Trophoblast cell (in vitro differentiated cells and primary cell): ENCODE measurements around the gene DDRGK1.
"Not testable (repeated sequence)": the region's sequence is repeated elsewhere in the genome, so short reads cannot be mapped to it uniquely, and the experiment has no call there.

Experiments
- DNase-seq, 2 donors: peaks; one replicate each; pipeline ENCODE4 v3.0.0-alpha.2; 2016
- H2AFZ ChIP-seq: 2 replicates; pipeline ENCODE4 v1.6.1; 2013; ENCODE audit warnings: low read length, moderate library complexity, mild to moderate bottlenecking; ENCODE audit not compliant: insufficient read depth, poor library complexity
- H2AK5ac ChIP-seq: 2 replicates; pipeline ENCODE4 v1.6.1; 2013; ENCODE audit warnings: mild to moderate bottlenecking, low read length
- H2BK120ac ChIP-seq: 2 replicates; pipeline ENCODE4 v1.6.1; 2013; ENCODE audit warnings: low read length, mild to moderate bottlenecking, moderate library complexity; ENCODE audit not compliant: insufficient read depth, poor library complexity
- H2BK12ac ChIP-seq: 2 replicates; pipeline ENCODE4 v1.6.1; 2013; ENCODE audit warnings: mild to moderate bottlenecking, low read length, moderate library complexity
- H2BK5ac ChIP-seq: 2 replicates; pipeline ENCODE4 v1.6.1; 2013; ENCODE audit warnings: low read length, low read depth, moderate library complexity, mild to moderate bottlenecking; ENCODE audit not compliant: poor library complexity
- H3K14ac ChIP-seq: 2 replicates; pipeline ENCODE4 v1.6.1; 2013; ENCODE audit warnings: mild to moderate bottlenecking, low read length
- H3K18ac ChIP-seq: 2 replicates; pipeline ENCODE4 v1.6.1; 2013; ENCODE audit warnings: mild to moderate bottlenecking, low read length
- H3K23ac ChIP-seq: 2 replicates; pipeline ENCODE4 v1.6.1; 2013; ENCODE audit warnings: low read length
- H3K27ac ChIP-seq: 2 replicates; pipeline ENCODE4 v1.5.1; 2013; ENCODE audit warnings: low read depth, mild to moderate bottlenecking, inconsistent platforms, low read length, moderate library complexity
- H3K27me3 ChIP-seq: 2 replicates; pipeline ENCODE4 v1.6.1; 2013; ENCODE audit warnings: inconsistent platforms, mild to moderate bottlenecking, low read length, moderate library complexity; ENCODE audit not compliant: insufficient read depth
- H3K36me3 ChIP-seq, 2 experiments: 1 replicate in 1 of 2; 2 replicates in 1 of 2; pipeline ENCODE4 v1.6.1; 2013; ENCODE audit warnings: low read length in 2 of 2, mild to moderate bottlenecking in 2 of 2, moderate library complexity in 1 of 2; ENCODE audit not compliant: insufficient read depth in 2 of 2, control insufficient read depth in 1 of 2
- H3K4ac ChIP-seq: 2 replicates; pipeline ENCODE4 v1.6.1; 2013; ENCODE audit warnings: low read depth, mild to moderate bottlenecking, low read length, moderate library complexity
- H3K4me1 ChIP-seq, 2 experiments: 1 replicate in 1 of 2; 2 replicates in 1 of 2; pipeline ENCODE4 v1.6.1; 2013; ENCODE audit warnings: low read length in 2 of 2, mild to moderate bottlenecking in 2 of 2, moderate library complexity in 1 of 2; ENCODE audit not compliant: insufficient read depth in 2 of 2, control insufficient read depth in 1 of 2
- H3K4me2 ChIP-seq: 2 replicates; pipeline ENCODE4 v1.6.1; 2013; ENCODE audit warnings: inconsistent platforms, mild to moderate bottlenecking, low read length, moderate library complexity
- H3K4me3 ChIP-seq: 2 replicates; pipeline ENCODE4 v1.5.1; 2013; ENCODE audit warnings: mild to moderate bottlenecking, low read depth, low read length, inconsistent platforms
- H3K79me1 ChIP-seq: one replicate; pipeline ENCODE4 v1.6.1; 2013; ENCODE audit warnings: low read length
- H3K79me2 ChIP-seq: 2 replicates; pipeline ENCODE4 v1.6.1; 2013; ENCODE audit warnings: low read length, mild to moderate bottlenecking; ENCODE audit not compliant: control insufficient read depth, insufficient read depth, poor library complexity
- H3K9ac ChIP-seq: 2 replicates; pipeline ENCODE4 v1.6.1; 2013; ENCODE audit warnings: mild to moderate bottlenecking, low read length
- H3K9me3 ChIP-seq: 2 replicates; pipeline ENCODE4 v1.6.1; 2013; ENCODE audit warnings: low read depth, mild to moderate bottlenecking, control low read depth, inconsistent platforms, low read length; ENCODE audit not compliant: insufficient read depth
- H4K12ac ChIP-seq: 2 replicates; pipeline ENCODE4 v1.6.1; 2013; ENCODE audit warnings: low read depth, mild to moderate bottlenecking, low read length, moderate library complexity
- H4K8ac ChIP-seq: 2 replicates; pipeline ENCODE4 v1.6.1; 2013; ENCODE audit warnings: low read depth, mild to moderate bottlenecking, low read length, moderate library complexity
- H4K91ac ChIP-seq: one replicate; pipeline ENCODE4 v1.6.1; 2013; ENCODE audit warnings: low read depth, mild to moderate bottlenecking, low read length, moderate library complexity
- WGBS: extraction: QIAGEN DNeasy Blood & Tissue Kit; methylation state at CpG from one replicate; pipeline ENCODE4 v1.1.7; 2013; ENCODE audit warnings: missing lambda C conversion rate; ENCODE audit not compliant: insufficient read length, insufficient coverage; ENCODE audit errors: extremely low coverage; 5-methylcytosine and 5-hydroxymethylcytosine counted together

Gene DDRGK1

DNA sequence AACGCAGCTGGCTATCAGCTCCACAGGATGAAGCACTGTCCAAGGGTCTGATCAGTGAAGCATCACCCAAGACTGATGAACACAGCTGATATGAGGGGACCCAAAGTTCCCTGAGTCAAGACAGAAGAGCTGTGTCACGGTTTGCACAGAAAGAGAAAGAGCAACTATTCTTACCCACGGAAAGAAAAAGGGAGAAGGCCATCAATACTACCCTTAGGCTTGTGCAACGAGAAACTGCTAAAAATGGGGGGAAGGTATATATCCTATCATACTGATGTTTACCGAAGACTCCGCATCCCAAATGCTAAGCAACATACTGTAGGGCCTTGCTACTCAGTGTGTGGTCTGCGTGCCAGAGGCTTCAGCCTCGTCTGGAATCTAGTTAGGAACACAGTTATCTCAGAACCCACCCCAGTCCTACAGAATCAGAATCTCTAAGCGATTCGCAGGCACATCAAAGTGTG lies 45.5 kb downstream of the DDRGK1 start:
- peak in 1 of 2 donors; percentile 33 for DNase-seq
- H3K23ac ChIP-seq: no peak overlapping the region
- H3K4me2 ChIP-seq: peak overlapping the region; percentile 88
- H2BK120ac ChIP-seq: no peak overlapping the region
- H4K8ac ChIP-seq: peak overlapping the region; percentile 77
- peaks cover 14% of the 10 kb centered on the region for H3K79me2 ChIP-seq
- H3K4ac ChIP-seq: peak overlapping the region; percentile 100
- H3K27ac ChIP-seq: no peak overlapping the region
- H2BK5ac ChIP-seq: peak overlapping the region; percentile 2
- H2BK12ac ChIP-seq: no peak overlapping the region
- H3K9me3 ChIP-seq: no peaks in the 10 kb centered on the region
- H3K9ac ChIP-seq: peak overlapping the region; percentile 92
- no CpG with 5 or more reads among the region's 10 CpGs for WGBS
- H2AFZ ChIP-seq: no peak overlapping the region
- H3K36me3 ChIP-seq: peaks cover 3 to 6% of the 10 kb centered on the region in 2 experiments
- H4K91ac ChIP-seq: peak overlapping the region; percentile 42
- H3K4me3 ChIP-seq: peak overlapping the region; percentile 98
- peak overlapping the region; percentile 41 for H2AK5ac ChIP-seq
- peaks cover 5 to 6% of the 10 kb centered on the region in 2 experiments for H3K4me1 ChIP-seq
- H4K12ac ChIP-seq: peak overlapping the region; percentile 22
- no peak overlapping the region for H3K18ac ChIP-seq
- H3K79me1 ChIP-seq: peaks cover 4% of the 10 kb centered on the region
- H3K27me3 ChIP-seq: no peaks in the 10 kb centered on the region
- H3K14ac ChIP-seq: peak overlapping the region; percentile 68

DNA sequence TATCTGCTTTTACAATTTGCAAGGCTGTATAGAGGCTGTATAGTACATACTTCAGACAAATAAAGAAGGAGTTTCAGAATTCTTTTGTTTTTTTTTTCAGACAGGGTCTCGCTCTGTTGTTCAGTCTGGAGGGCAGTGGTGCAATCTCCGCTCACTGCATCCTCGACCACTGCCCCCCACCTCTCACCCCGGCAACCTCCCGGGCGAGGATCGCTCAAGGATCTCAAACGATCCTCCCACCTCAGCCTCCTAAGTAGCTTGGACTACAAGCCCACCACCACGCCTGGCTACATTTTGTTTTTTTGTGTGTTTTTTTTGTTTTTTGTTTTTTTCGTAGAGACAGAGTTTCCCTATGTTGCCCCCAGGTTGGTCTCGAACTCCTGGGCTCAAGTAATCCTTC lies 46.7 kb downstream of the DDRGK1 start:
- H4K8ac ChIP-seq: no peak overlapping the region
- no peak overlapping the region for H3K4me3 ChIP-seq
- H3K79me2 ChIP-seq: peaks cover 14% of the 10 kb centered on the region
- no peak overlapping the region for H4K12ac ChIP-seq
- H3K14ac ChIP-seq: no peak overlapping the region
- H3K36me3 ChIP-seq: peaks cover 3 to 6% of the 10 kb centered on the region in 2 experiments
- H4K91ac ChIP-seq: no peak overlapping the region
- H3K18ac ChIP-seq: no peak overlapping the region
- H3K4me2 ChIP-seq: no peak overlapping the region
- H2BK5ac ChIP-seq: no peak overlapping the region
- no peaks in the 10 kb centered on the region for H3K9me3 ChIP-seq
- no peak overlapping the region for H2AK5ac ChIP-seq
- H3K9ac ChIP-seq: no peak overlapping the region
- no CpG with 5 or more reads among the region's 11 CpGs for WGBS
- H3K27me3 ChIP-seq: no peaks in the 10 kb centered on the region
- peaks cover 5 to 6% of the 10 kb centered on the region in 2 experiments for H3K4me1 ChIP-seq
- no peak overlapping the region for H3K23ac ChIP-seq
- peak overlapping the region; percentile 76 for H3K4ac ChIP-seq
- peaks cover 4% of the 10 kb centered on the region for H3K79me1 ChIP-seq
- H2BK120ac ChIP-seq: no peak overlapping the region
- no peak for DNase-seq
- H2AFZ ChIP-seq: no peak overlapping the region
- no peak overlapping the region for H3K27ac ChIP-seq
- H2BK12ac ChIP-seq: no peak overlapping the region

DNA sequence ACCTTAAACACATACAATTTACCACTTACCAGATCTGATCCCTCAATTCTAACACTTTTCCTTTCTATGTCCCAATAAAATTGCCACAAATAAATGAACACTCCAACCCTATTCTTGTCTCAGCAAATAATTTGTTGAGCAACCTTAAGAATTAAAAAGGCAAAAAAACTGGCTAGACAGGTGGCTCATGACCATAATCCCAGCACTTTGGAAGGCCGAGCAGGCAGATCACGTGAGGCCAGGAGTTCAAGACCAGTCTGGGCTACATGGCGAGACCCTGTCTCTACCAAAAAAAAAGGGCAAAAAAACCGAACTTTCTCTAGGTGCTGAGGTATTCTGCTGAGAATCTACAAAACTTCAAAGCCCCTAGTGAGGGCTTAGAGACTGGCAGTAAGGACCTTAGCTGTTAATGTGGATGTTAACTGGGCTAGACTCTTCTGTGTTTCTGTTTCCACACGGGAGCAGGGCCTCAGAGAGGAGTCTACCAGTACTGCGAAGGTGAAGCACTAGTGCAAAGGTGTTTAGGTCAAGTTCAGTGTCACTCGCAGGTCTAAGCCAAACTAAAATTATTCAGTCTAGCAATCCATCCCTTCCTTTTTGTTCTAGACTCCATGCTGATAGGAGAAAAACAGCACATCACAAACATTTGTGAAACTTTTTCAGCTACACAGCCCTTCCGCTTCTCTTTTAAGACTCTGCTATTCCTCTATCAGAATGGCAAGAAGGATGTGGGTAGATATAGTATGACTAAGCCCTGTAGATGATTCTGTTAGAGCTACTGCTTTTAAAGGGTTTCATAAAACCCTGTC lies 47.5 kb downstream of the DDRGK1 start:
- Histone ChIP-seq H4K8ac (no peak overlapping the region), H2AFZ (no peak overlapping the region), H3K4me3 (no peak overlapping the region), H3K18ac (no peak overlapping the region), H2AK5ac (no peak overlapping the region), H3K79me1 (peaks cover 4% of the 10 kb centered on the region), H3K4me1 (peaks cover 5 to 6% of the 10 kb centered on the region in 2 experiments), H2BK5ac (no peak overlapping the region), H3K4ac (peak overlapping the region; percentile 58), H3K4me2 (no peak overlapping the region), H3K36me3 (peaks cover 3 to 6% of the 10 kb centered on the region in 2 experiments), H3K27me3 (no peaks in the 10 kb centered on the region), H2BK120ac (no peak overlapping the region), H3K9ac (no peak overlapping the region), H3K27ac (no peak overlapping the region), H3K9me3 (no peaks in the 10 kb centered on the region), H4K12ac (no peak overlapping the region), H2BK12ac (no peak overlapping the region), H3K79me2 (peaks cover 14% of the 10 kb centered on the region), H4K91ac (no peak overlapping the region), H3K14ac (no peak overlapping the region), H3K23ac (no peak overlapping the region)
- peak in 1 of 2 donors; percentile 13 for DNase-seq
- no CpG with 5 or more reads among the region's 8 CpGs for WGBS

DNA sequence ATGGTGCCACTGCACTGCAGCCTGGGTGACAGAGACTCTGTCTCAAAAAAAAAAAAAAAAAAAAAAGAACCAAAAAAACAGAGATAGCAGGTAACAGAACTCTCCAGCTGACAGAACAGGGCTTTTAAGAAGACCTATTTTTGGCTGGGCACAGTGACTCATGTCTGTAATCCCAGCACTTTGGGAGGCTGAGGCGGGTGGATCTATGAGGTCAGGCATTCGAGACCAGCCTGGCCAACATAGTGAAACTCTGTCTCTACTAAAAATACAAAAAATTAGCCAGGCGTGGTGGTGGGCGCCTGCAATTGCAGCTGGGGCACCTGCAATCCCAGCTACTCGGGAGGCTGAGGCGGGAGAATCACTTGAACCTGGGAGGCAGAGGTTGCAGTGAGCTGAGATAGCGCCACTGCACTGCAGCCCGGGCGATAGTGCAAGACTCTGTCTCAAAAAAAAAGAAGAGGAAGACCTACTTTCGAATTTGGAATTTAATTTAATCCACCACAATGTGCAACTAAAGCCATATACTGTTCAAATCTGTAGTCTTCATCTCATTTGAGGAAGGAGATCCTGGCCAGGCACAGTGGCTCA lies 52.3 kb downstream of the DDRGK1 start:
- H2BK12ac ChIP-seq, H2AFZ ChIP-seq, H2BK5ac ChIP-seq, H3K79me2 ChIP-seq, H3K27ac ChIP-seq, H3K4me1 ChIP-seq, H4K91ac ChIP-seq, H3K79me1 ChIP-seq, H3K4me2 ChIP-seq, H3K23ac ChIP-seq, H2BK120ac ChIP-seq, H2AK5ac ChIP-seq, H3K9me3 ChIP-seq, H4K12ac ChIP-seq, H3K14ac ChIP-seq, H3K27me3 ChIP-seq, DNase-seq, H3K4me3 ChIP-seq, H3K18ac ChIP-seq, H3K9ac ChIP-seq, H4K8ac ChIP-seq: not testable (repeated sequence)
- Histone ChIP-seq H3K4ac (peak overlapping the region; percentile 56), H3K36me3 (peaks cover 14 to 22% of the 10 kb centered on the region in 2 experiments)
- no CpG with 5 or more reads among the region's 10 CpGs for WGBS
